Smooth muscle cell (in vitro differentiated cells): Measurements from ENCODE around the gene ECT2. TPM values are rescaled to one million over a fixed set of nuclear protein-coding genes. Genes with fewer than 3 reads are reported as not detected.

Experiments
- DNase-seq: peaks from one replicate; lab custom pipeline; 2025; ENCODE audit not compliant: unreplicated experiment; lab: John Stamatoyannopoulos, UW
- H2AFZ ChIP-seq: fragments of 200-600 bp; sonication (generic); 2 replicates; pipeline ENCODE4 v1.6.0; 2016; ENCODE audit warnings: antibody characterized with exemption, low read depth, mild to moderate bottlenecking
- H3F3A ChIP-seq: fragments of 200-600 bp; sonication (generic); 2 replicates; pipeline ENCODE4 v1.6.0; 2017; ENCODE audit warnings: antibody characterized with exemption, low read depth
- H3K27ac ChIP-seq: fragments of 200-600 bp; sonication (generic); 2 replicates; pipeline ENCODE4 v1.5.1; 2016; ENCODE audit warnings: low read depth, mild to moderate bottlenecking
- H3K27me3 ChIP-seq: fragments of 200-600 bp; sonication (generic); 2 replicates; pipeline ENCODE4 v1.6.1; 2016; ENCODE audit warnings: low read depth, mild to moderate bottlenecking
- H3K36me3 ChIP-seq: fragments of 200-600 bp; sonication (generic); 2 replicates; pipeline ENCODE4 v1.5.1; 2016; ENCODE audit warnings: low read depth
- H3K4me1 ChIP-seq: fragments of 200-600 bp; sonication (generic); 2 replicates; pipeline ENCODE4 v1.5.1; 2016; ENCODE audit warnings: low read depth
- H3K4me2 ChIP-seq: fragments of 200-600 bp; sonication (generic); 2 replicates; pipeline ENCODE4 v1.6.0; 2016; ENCODE audit warnings: mild to moderate bottlenecking
- H3K4me3 ChIP-seq: fragments of 200-600 bp; sonication (generic); 2 replicates; pipeline ENCODE4 v1.5.1; 2016; ENCODE audit warnings: mild to moderate bottlenecking
- H3K79me2 ChIP-seq: fragments of 200-600 bp; sonication (generic); 2 replicates; pipeline ENCODE4 v1.6.0; 2016; ENCODE audit warnings: low read depth, mild to moderate bottlenecking
- H3K9ac ChIP-seq: fragments of 200-600 bp; sonication (generic); 2 replicates; pipeline ENCODE4 v1.6.0; 2016; ENCODE audit warnings: low read depth
- H3K9me3 ChIP-seq: fragments of 200-600 bp; sonication (generic); replicated peaks from 2 replicates; pipeline ENCODE4 v1.5.1; 2016; ENCODE audit warnings: low read depth
- H4K20me1 ChIP-seq: fragments of 200-600 bp; sonication (generic); 2 replicates; pipeline ENCODE4 v1.6.0; 2016; ENCODE audit warnings: low read depth
- CTCF ChIP-seq: fragments of 200-600 bp; sonication (generic); IDR thresholded peaks from 2 replicates; pipeline ENCODE4 v1.5.1; 2017; ENCODE audit warnings: borderline replicate concordance, mild to moderate bottlenecking, antibody characterized with exemption; ENCODE audit not compliant: insufficient read depth, poor library complexity, severe bottlenecking
- WGBS: methylation state at CpG from one replicate; pipeline ENCODE4 v1.1.7; 2016; ENCODE audit warnings: low lambda C conversion rate; 5-methylcytosine and 5-hydroxymethylcytosine counted together
- polyA plus RNA-seq: library from polyadenylated mRNA; unstranded; fragments of >200 nt; fragmentation: Nextera tagmentation; extraction: Ambion mirVana; gene quantifications from 2 replicates; pipeline ENCODE4 v1.2.1, GENCODE V29; 2016
- total RNA-seq: library from RNA; depleted of rRNA; stranded (reverse); fragments of >200 nt; gene quantifications from 2 replicates; pipeline ENCODE4 v1.2.3, GENCODE V29; 2014

The ECT2 gene
- total and polyA plus RNA-seq, 2 experiments from 2014 or later, result 10.9 to 32.1 TPM

GRCh38 chr3:172770382-172770781 lies 19.9 kb downstream of the ECT2 start:
- Histone ChIP-seq H3K27me3 (no peaks in the 10 kb centered on the region), H3K4me2 (no peak overlapping the region), H3K4me3 (no peak overlapping the region), H3K36me3 (peaks cover 7% of the 10 kb centered on the region), H2AFZ (no peak overlapping the region), H3K4me1 (no peaks in the 10 kb centered on the region), H4K20me1 (no peaks in the 10 kb centered on the region), H3K27ac (no peak overlapping the region), H3K9ac (no peak overlapping the region), H3K79me2 (no peaks in the 10 kb centered on the region), H3K9me3 (no peaks in the 10 kb centered on the region), H3F3A (no peaks in the 10 kb centered on the region)
- no peak for DNase-seq
- no peak for TF ChIP-seq CTCF
- 95% methylated on average over 1 of the region's 1 CpG for WGBS

GRCh38 chr3:172771672-172772071 lies 21.1 kb downstream of the ECT2 start:
- Histone ChIP-seq H2AFZ (no peak overlapping the region), H3K27ac (no peak overlapping the region), H3K4me3 (no peak overlapping the region), H3K79me2 (no peaks in the 10 kb centered on the region), H3K36me3 (peaks cover 7% of the 10 kb centered on the region), H3K9me3 (no peaks in the 10 kb centered on the region), H3K27me3 (no peaks in the 10 kb centered on the region), H3K4me1 (no peaks in the 10 kb centered on the region), H3K9ac (no peak overlapping the region), H3K4me2 (no peak overlapping the region), H3F3A (no peaks in the 10 kb centered on the region), H4K20me1 (no peaks in the 10 kb centered on the region)
- DNase-seq, result no peak
- TF ChIP-seq CTCF, result no peak
- WGBS, result 98% methylated on average over 2 of the region's 2 CpGs

- Histone ChIP-seq H3F3A (peaks cover 8% of the 10 kb centered on the region), H3K9me3 (no peaks in the 10 kb centered on the region), H3K4me3 (no peak overlapping the region), H3K27ac (no peak overlapping the region), H4K20me1 (no peaks in the 10 kb centered on the region), H2AFZ (no peak overlapping the region), H3K4me1 (no peaks in the 10 kb centered on the region), H3K79me2 (no peaks in the 10 kb centered on the region), H3K36me3 (no peaks in the 10 kb centered on the region), H3K9ac (no peak overlapping the region), H3K27me3 (no peaks in the 10 kb centered on the region), H3K4me2 (no peak overlapping the region)
- no peak for TF ChIP-seq CTCF
- DNase-seq, result no peak
- 92% methylated on average over 5 of the region's 5 CpGs for WGBS
Observed at GRCh38 chr3:172776049-172776717, 25.7 kb downstream of the ECT2 start.

- peak overlapping the region; percentile 82 for H3K4me2 ChIP-seq
Observed at GRCh38 chr3:172777901-172778300, 27.4 kb downstream of the ECT2 start.

More at GRCh38 chr3:172777901-172778300, 27.4 kb downstream of the ECT2 start:
- Histone ChIP-seq H3K36me3 (no peaks in the 10 kb centered on the region), H2AFZ (peak overlapping the region; percentile 78), H3K9ac (no peak overlapping the region), H3F3A (peaks cover 8% of the 10 kb centered on the region), H3K27me3 (no peaks in the 10 kb centered on the region), H3K79me2 (no peaks in the 10 kb centered on the region), H3K4me1 (no peaks in the 10 kb centered on the region), H3K27ac (peak overlapping the region; percentile 80), H3K9me3 (no peaks in the 10 kb centered on the region), H3K4me3 (peak overlapping the region; percentile 21), H4K20me1 (no peaks in the 10 kb centered on the region)
- 18% methylated on average over 3 of the region's 3 CpGs for WGBS
- DNase-seq, result no peak
- no peak for TF ChIP-seq CTCF
